Measurements from ENCODE around the gene COPS6. TPM values are rescaled to one million over a fixed set of nuclear protein-coding genes. Genes with fewer than 3 reads are reported as not detected.

Gene COPS6
- total RNA-seq, 4 donors from 2014 or later = 30.1 to 57.8 (median 48.0) TPM

DNA sequence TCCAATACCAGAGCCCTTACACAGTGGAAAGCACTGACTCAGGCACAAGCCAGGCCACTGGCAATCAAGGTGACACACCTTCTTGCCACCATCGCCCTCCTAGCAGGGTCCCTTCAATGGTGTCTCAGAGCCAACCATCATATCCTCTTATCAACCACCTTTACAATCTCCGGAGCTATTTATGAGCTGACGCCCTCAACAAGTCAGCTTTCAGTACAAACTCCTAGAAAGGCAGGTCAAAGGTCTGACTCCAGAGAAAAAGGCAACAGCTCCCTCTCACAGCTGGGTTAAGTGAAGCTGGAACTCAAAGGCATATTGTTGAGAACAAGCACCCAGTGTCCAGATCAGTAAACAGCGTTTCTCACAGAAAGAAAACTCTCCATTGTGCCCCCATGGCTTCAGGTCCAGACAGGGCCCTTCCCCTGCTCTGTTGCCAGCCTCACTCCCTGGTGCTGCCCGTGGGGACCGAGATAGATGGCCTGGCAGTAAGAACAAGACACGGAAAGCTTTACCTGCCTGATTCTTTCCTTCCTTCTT lies 9.7 kb upstream of the COPS6 start:
- Histone ChIP-seq H3K27ac (peak overlapping the region in 3 of 4 donors; percentile 90 to 94 (median 91)), H3K4me1 (peaks cover 0 to 48% (median 12%) of the 10 kb centered on the region in 4 donors), H3K4me3 (peak overlapping the region in 2 of 4 donors; percentile 86 to 90), H3K9me3 (no peaks in the 10 kb centered on the region), H3K36me3 (peaks cover 0 to 40% (median 2%) of the 10 kb centered on the region in 3 donors), H3K27me3 (no peaks in the 10 kb centered on the region)
- DNase-seq = peak in 2 of 3 donors; percentile 73 to 86
- TF ChIP-seq, protein P1, sequence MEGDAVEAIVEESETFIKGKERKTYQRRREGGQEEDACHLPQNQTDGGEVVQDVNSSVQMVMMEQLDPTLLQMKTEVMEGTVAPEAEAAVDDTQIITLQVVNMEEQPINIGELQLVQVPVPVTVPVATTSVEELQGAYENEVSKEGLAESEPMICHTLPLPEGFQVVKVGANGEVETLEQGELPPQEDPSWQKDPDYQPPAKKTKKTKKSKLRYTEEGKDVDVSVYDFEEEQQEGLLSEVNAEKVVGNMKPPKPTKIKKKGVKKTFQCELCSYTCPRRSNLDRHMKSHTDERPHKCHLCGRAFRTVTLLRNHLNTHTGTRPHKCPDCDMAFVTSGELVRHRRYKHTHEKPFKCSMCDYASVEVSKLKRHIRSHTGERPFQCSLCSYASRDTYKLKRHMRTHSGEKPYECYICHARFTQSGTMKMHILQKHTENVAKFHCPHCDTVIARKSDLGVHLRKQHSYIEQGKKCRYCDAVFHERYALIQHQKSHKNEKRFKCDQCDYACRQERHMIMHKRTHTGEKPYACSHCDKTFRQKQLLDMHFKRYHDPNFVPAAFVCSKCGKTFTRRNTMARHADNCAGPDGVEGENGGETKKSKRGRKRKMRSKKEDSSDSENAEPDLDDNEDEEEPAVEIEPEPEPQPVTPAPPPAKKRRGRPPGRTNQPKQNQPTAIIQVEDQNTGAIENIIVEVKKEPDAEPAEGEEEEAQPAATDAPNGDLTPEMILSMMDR (IDR thresholded peaks at IDR 0.05) = no peak
- peak; percentile 69 to 91 for TF ChIP-seq POLR2A (IDR thresholded peaks at IDR 0.05)

DNA sequence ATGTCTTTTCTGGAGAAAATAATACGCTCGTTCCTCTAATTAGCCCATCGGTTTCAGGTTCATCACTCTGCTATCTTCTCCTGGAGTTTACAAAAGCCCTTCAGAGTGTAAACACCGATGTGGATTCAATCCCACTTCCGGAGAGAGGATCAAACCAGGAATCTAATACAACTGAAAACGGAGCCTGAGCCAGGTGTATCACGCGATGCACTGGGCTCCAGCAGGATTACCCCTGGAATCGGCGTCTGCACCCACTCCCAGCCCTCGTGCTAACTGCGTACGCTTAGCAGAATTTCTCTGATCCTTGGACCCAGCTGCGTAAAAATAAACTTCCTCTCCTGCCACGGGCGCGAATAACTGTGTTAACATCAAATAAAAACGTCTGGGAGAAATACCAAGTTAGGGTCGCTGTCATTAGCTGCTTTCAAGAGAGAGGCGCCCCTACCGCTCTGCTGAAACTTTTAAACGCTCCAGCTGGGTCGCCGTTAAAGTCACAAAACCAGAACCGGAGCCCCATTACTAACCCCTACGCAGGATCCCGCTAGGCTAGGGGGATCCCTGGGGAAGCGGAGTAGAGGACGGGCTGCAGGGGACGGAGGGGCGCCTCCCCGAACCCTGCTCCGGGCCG lies 7.7 kb upstream of the COPS6 start:
- Histone ChIP-seq H3K27me3 (no peaks in the 10 kb centered on the region), H3K27ac (peak overlapping the region; percentile 82 to 94 (median 90)), H3K36me3 (peaks cover 0 to 20% (median 0%) of the 10 kb centered on the region in 3 donors), H3K4me3 (peak overlapping the region; percentile 76 to 96 (median 88)), H3K4me1 (peaks cover 0 to 48% (median 12%) of the 10 kb centered on the region in 4 donors), H3K9me3 (no peaks in the 10 kb centered on the region)
- DNase-seq = no peak
- no peak for TF ChIP-seq POLR2A (IDR thresholded peaks at IDR 0.05)
- TF ChIP-seq, protein P1 (IDR thresholded peaks at IDR 0.05) = no peak

DNA sequence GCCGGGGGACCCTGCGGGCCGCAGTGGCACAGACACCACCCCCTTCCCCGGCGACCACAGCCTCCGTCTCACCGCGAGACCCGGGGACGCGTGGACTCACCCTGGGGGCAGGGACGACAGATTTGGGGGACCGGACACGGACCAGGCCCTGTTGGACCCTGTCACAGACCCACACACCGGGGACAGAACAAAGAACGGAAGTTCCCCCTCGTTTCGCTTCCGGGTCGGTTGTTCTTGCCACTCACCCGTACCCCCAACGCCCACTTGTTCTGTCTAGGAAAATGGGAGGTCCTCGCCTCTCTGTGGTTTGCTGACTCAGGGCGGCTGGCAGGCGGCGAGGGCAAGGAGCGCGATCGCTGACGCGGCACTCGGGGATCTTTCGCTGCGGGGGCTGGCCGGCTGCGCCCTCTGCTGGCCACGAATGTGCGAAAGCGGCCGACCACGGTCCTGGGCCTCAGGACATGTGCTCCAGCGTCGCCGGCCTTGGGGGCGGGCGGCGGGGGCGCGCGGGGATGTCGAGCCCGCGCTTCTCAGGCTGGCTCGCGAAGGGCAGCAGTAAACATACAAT lies 7.2 kb upstream of the COPS6 start, which contains the start of gene ZNF3:
Gene ZNF3 (minus strand): TSS at position 189 of the 568 bp plus-strand sequence. CDS start 4,366 bp downstream, outside the sequence.
- Histone ChIP-seq H3K27me3 (no peaks in the 10 kb centered on the region), H3K4me3 (peak within 1 kb of the TSS; percentile 76 to 96 (median 88)), H3K36me3 (peaks cover 0 to 14% (median 0%) of the 10 kb centered on the region in 3 donors), H3K27ac (peak within 1 kb of the TSS; percentile 82 to 94 (median 90)), H3K9me3 (no peaks in the 10 kb centered on the region), H3K4me1 (peaks cover 0 to 42% (median 12%) of the 10 kb centered on the region in 4 donors)
- peak; percentile 80 to 87 for TF ChIP-seq POLR2A (IDR thresholded peaks at IDR 0.05)
- TF ChIP-seq, protein P1 (IDR thresholded peaks at IDR 0.05) = peak; percentile 94 to 97 (median 96)
- peak; percentile 97 to 99 (median 98) for DNase-seq

DNA sequence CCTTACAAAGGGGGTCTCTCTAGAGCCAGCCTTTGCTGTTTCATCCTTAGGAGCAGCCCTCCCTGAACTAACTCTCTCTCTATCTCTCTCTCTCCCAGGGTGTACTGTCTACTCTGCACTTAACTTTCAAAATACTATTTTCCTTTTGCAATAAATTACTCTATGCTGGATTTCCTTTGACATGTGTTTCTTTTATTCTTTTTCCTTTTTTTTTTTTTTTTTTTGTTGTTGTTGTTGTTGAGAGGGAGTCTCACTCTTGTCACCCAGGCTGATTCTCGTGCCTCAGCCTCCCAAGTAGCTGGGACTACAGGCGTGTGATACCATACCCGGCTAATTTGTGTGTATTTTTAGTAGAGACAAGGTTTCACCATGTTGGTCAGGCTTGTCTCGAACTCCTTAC lies 5.8 kb upstream of the COPS6 start:
- no peak for DNase-seq
- no peaks in the 10 kb centered on the region for H3K27me3 ChIP-seq
- no peaks in the 10 kb centered on the region for H3K9me3 ChIP-seq
- H3K36me3 ChIP-seq = peaks cover 0 to 3% (median 0%) of the 10 kb centered on the region in 3 donors
- H3K27ac ChIP-seq = peak overlapping the region in 3 of 4 donors; percentile 82 to 94 (median 90)
- H3K4me3 ChIP-seq = no peak overlapping the region
- peaks cover 0 to 28% (median 11%) of the 10 kb centered on the region in 4 donors for H3K4me1 ChIP-seq
- TF ChIP-seq, protein P1 (IDR thresholded peaks at IDR 0.05) = no peak
- TF ChIP-seq POLR2A (IDR thresholded peaks at IDR 0.05) = no peak

DNA sequence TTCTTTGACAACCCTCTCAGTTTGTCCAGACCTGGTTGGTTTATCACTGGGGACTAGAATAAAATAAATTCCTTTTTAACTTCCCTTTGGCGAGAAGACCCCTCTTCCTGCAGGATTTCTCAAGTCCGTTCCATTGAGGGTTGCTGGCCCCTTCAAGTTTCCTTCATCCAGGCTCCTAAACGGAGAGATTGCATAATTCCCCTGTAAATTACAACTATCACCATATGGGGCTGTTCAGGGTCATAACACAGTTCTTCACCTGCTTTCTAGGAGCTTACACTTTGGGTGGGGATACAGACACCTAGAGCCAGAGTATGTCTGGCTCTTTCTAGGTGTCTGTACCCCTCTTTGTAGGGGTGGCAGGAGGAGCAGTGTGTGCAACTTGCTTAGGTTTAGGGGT lies 3.3 kb upstream of the COPS6 start:
- no peaks in the 10 kb centered on the region for H3K9me3 ChIP-seq
- TF ChIP-seq POLR2A (IDR thresholded peaks at IDR 0.05) = no peak
- TF ChIP-seq, protein P1 (IDR thresholded peaks at IDR 0.05) = no peak
- peaks cover 0 to 3% (median 0%) of the 10 kb centered on the region in 3 donors for H3K36me3 ChIP-seq
- no peaks in the 10 kb centered on the region for H3K27me3 ChIP-seq
- H3K4me3 ChIP-seq = no peak overlapping the region
- DNase-seq = no peak
- no peak overlapping the region for H3K27ac ChIP-seq
- H3K4me1 ChIP-seq = peaks cover 0 to 25% (median 8%) of the 10 kb centered on the region in 4 donors
